Lung (tissue), 12 donors: ENCODE measurements around the gene MOGAT1. TPM values are rescaled to one million over a fixed set of nuclear protein-coding genes. Genes with fewer than 3 reads are reported as not detected.

Source experiments
- ATAC-seq: fragments of 200-7000 bp; cut with Tn5 transposase; one replicate; pipeline ENCODE4 v1.9.1; 2020; ENCODE audit warnings: moderate number of reproducible peaks; ENCODE audit not compliant: insufficient read depth, low FRiP score
- DNase-seq, 3 donors: peaks; one replicate each; pipeline ENCODE4 v3.0.0-alpha.2; 2013 to 2017
- H3K27ac ChIP-seq, 2 donors: one replicate each; pipeline ENCODE4 v1.5.1; 2013; ENCODE audit warnings: mild to moderate bottlenecking in 2 of 2, moderate library complexity in 2 of 2, control low read depth in 1 of 2, inconsistent platforms in 1 of 2, low read depth in 1 of 2, low read length in 1 of 2
- H3K27me3 ChIP-seq, 3 donors: one replicate each; pipeline ENCODE4 v1.5.1; 2013; ENCODE audit warnings: low read length in 2 of 3; ENCODE audit not compliant: control insufficient read depth in 3 of 3, insufficient read depth in 3 of 3
- H3K36me3 ChIP-seq, 4 donors: one replicate each; pipeline ENCODE4 v1.5.1; 2013; ENCODE audit warnings: low read length in 4 of 4, mild to moderate bottlenecking in 1 of 4, moderate library complexity in 1 of 4; ENCODE audit not compliant: control insufficient read depth in 4 of 4, insufficient read depth in 4 of 4
- H3K4me1 ChIP-seq, 5 donors: one replicate each; pipeline ENCODE4 v1.5.1; 2013; ENCODE audit warnings: low read length in 5 of 5, mild to moderate bottlenecking in 2 of 5, moderate library complexity in 1 of 5; ENCODE audit not compliant: control insufficient read depth in 5 of 5, insufficient read depth in 5 of 5
- H3K4me3 ChIP-seq: one replicate; pipeline ENCODE4 v1.5.1; 2013; ENCODE audit warnings: mild to moderate bottlenecking, control low read depth, moderate library complexity
- H3K9ac ChIP-seq, 2 donors: one replicate each; pipeline ENCODE4 v1.5.1; 2013; ENCODE audit warnings: low read length in 2 of 2, control low read depth in 1 of 2; ENCODE audit not compliant: insufficient read depth in 1 of 2
- H3K9me3 ChIP-seq, 4 donors: one replicate each; pipeline ENCODE4 v1.5.1; 2013; ENCODE audit warnings: low read length in 3 of 4, mild to moderate bottlenecking in 1 of 4, moderate library complexity in 1 of 4; ENCODE audit not compliant: control insufficient read depth in 4 of 4, insufficient read depth in 3 of 4
- CTCF ChIP-seq: IDR thresholded peaks from 2 replicates; pipeline ENCODE4 v1.5.1; 2012; ENCODE audit warnings: mild to moderate bottlenecking; ENCODE audit errors: control extremely low read depth, extremely low read depth
- WGBS, 2 donors: extraction: QIAGEN DNeasy Blood & Tissue Kit; methylation state at CpG; one replicate each; pipeline ENCODE4 v1.1.7; 2013; 5-methylcytosine and 5-hydroxymethylcytosine counted together
- polyA plus RNA-seq, 2 donors: library from polyadenylated mRNA; stranded (reverse); fragments of 200-250 nt; gene quantifications; one replicate each; pipeline ENCODE4 v1.2.1, GENCODE V29; 2013
- total RNA-seq, 2 donors: library from RNA; depleted of rRNA in 1 of 2; stranded (reverse); fragments of >200 nt in 1 of 2; gene quantifications; one replicate each; pipeline ENCODE4 v1.2.1, GENCODE V29; 2014 to 2021
- donor health status: control.
- donor health status: control.
- donor health status: Bipolar disorder and iron deficiency.
- donor health status: healthy.
- donor health status: DM: yes; HTN: yes; CAD: no.

MOGAT1 gene
- total and polyA plus RNA-seq, 4 donors = 0.08 to 1.7 (median 0.18) TPM; not detected in 1

- WGBS, 2 donors = 70 to 73% methylated on average over 5 of the region's 5 CpGs
- H3K4me3 ChIP-seq = no peak overlapping the region
- no peaks in the 10 kb centered on the region for H3K9me3 ChIP-seq
- DNase-seq (no peak), ATAC-seq (no peak)
- no peak overlapping the region for H3K27ac ChIP-seq
- no peak for TF ChIP-seq CTCF
- no peak overlapping the region for H3K9ac ChIP-seq
- no peaks in the 10 kb centered on the region for H3K36me3 ChIP-seq
- no peaks in the 10 kb centered on the region for H3K27me3 ChIP-seq
- H3K4me1 ChIP-seq = peaks cover 0 to 11% (median 7%) of the 10 kb centered on the region in 5 donors
Measured at GRCh38 chr2:222756951-222757650, 85.6 kb downstream of the MOGAT1 start.

Other genes starting within 250 kb of the MOGAT1 start
- 10 to 100 TPM in 1 of 2 donors, 1 to 10 TPM in 1; 6.5 to 39.5 TPM for gene SGPP2, start 247.1 kb upstream of the MOGAT1 start, total RNA-seq
- 10 to 100 TPM in 1 of 2 donors, 1 to 10 TPM in 1; 3.9 to 39.5 TPM for gene SGPP2, start 247.1 kb upstream of the MOGAT1 start, polyA plus RNA-seq
- 10 to 100 TPM in 1 of 2 donors, 1 to 10 TPM in 1; 9.5 to 17.0 TPM for gene FARSB, start 15.6 kb upstream of the MOGAT1 start, total RNA-seq
- 10 to 100 TPM; 15.5 TPM for gene FARSB, start 15.6 kb upstream of the MOGAT1 start, polyA plus RNA-seq
- gene ACSL3, start 189.4 kb downstream of the MOGAT1 start, total RNA-seq = 100 to 1,000 TPM in 1 of 2 donors, 10 to 100 TPM in 1; 67.5 to 154 TPM
- 10 to 100 TPM; 22.2 to 50.9 TPM for gene ACSL3, start 189.4 kb downstream of the MOGAT1 start, polyA plus RNA-seq